Calu3 (cell line): ENCODE data around the gene TNS1. TPM values are rescaled to one million over a fixed set of nuclear protein-coding genes. Genes with fewer than 3 reads are reported as not detected.
"Not testable (repeated sequence)": the region's sequence is repeated elsewhere in the genome, so short reads cannot be mapped to it uniquely, and the experiment has no call there.

Source experiments
- BruUV-seq: library from RNA; stranded (reverse); fragments of 400-500 nt; replicated peaks from 2 replicates; lab custom pipeline; 2021; lab: Mats Ljungman, UMichigan
- CTCF ChIA-PET: fragments of 300-600 bp; sonication (Branson Sonifier 250); formaldehyde crosslinking; loops from one replicate; lab custom pipeline; 2022; ENCODE audit warnings: antibody characterized with exemption; lab: Charles Lee
- DNase-seq: peaks from one replicate; pipeline ENCODE4 v3.0.0; 2022
- H3K27ac Mint-ChIP-seq: one replicate; pipeline ENCODE4 v1.8.0; 2022; ENCODE audit warnings: mixed read lengths; ENCODE audit not compliant: unreplicated experiment
- H3K27me3 Mint-ChIP-seq: one replicate; pipeline ENCODE4 v1.8.0; 2022; ENCODE audit warnings: mixed read lengths; ENCODE audit not compliant: unreplicated experiment
- H3K36me3 Mint-ChIP-seq: one replicate; pipeline ENCODE4 v1.8.0; 2022; ENCODE audit warnings: mild to moderate bottlenecking, moderate library complexity, mixed read lengths; ENCODE audit not compliant: insufficient read depth, unreplicated experiment
- H3K4me1 Mint-ChIP-seq: one replicate; pipeline ENCODE4 v1.8.0; 2022; ENCODE audit warnings: mild to moderate bottlenecking, low read depth, mixed read lengths; ENCODE audit not compliant: unreplicated experiment
- H3K4me3 Mint-ChIP-seq: one replicate; pipeline ENCODE4 v1.8.0; 2022; ENCODE audit warnings: mild to moderate bottlenecking, low read depth, moderate library complexity, mixed read lengths; ENCODE audit not compliant: unreplicated experiment
- H3K9me3 Mint-ChIP-seq: one replicate; pipeline ENCODE4 v1.8.0; 2022; ENCODE audit warnings: low read depth, mixed read lengths; ENCODE audit not compliant: unreplicated experiment
- intact Hi-C: fragments of 100-400 bp; cut with micrococcal nuclease; formaldehyde crosslinking; loops from one replicate; pipeline ENCODE4 v1.10.0; 2022; ENCODE audit not compliant: unreplicated experiment
- total RNA-seq: library from RNA; stranded (reverse); gene quantifications from 2 replicates; pipeline ENCODE4 v1.2.3, GENCODE V29; 2022
- TF ChIP-seq, protein P1 (sequence below): fragments of 200-600 bp; IDR thresholded peaks from one replicate; pipeline ENCODE4 v1.8.0; 2022; ENCODE audit warnings: antibody characterized with exemption; ENCODE audit not compliant: unreplicated experiment

TNS1 gene
- total RNA-seq, 1 experiment from 2014 or later = 2.2 TPM

DNA sequence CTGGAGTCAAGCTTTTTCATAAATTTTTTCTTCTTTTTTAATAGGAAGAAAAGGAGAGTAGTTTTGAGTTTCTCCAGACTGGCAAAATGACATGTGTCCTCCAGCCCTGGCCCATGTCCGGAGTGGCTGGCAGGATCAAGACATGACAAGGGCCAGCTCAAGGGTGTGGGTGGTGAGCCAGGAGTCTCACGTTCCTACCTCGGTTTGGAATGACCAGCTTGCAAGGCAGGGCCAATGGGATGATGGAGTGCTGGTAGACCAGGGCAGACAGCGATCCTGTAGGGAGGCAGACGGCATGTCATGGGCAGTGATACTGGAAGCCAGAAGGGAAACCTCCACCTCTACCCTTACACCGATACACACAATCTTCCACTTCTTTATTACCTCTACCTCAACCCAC, 190.6 kb downstream of the TNS1 start:
- H3K36me3 Mint-ChIP-seq = no peaks in the 10 kb centered on the region
- no TSS peak for BruUV-seq
- H3K4me1 Mint-ChIP-seq = no peaks in the 10 kb centered on the region
- no peaks in the 10 kb centered on the region for H3K9me3 Mint-ChIP-seq
- intact Hi-C loops = no loop called here
- H3K27ac Mint-ChIP-seq = no peak overlapping the region
- H3K27me3 Mint-ChIP-seq = peaks cover 80% of the 10 kb centered on the region
- TF ChIP-seq, protein P1, sequence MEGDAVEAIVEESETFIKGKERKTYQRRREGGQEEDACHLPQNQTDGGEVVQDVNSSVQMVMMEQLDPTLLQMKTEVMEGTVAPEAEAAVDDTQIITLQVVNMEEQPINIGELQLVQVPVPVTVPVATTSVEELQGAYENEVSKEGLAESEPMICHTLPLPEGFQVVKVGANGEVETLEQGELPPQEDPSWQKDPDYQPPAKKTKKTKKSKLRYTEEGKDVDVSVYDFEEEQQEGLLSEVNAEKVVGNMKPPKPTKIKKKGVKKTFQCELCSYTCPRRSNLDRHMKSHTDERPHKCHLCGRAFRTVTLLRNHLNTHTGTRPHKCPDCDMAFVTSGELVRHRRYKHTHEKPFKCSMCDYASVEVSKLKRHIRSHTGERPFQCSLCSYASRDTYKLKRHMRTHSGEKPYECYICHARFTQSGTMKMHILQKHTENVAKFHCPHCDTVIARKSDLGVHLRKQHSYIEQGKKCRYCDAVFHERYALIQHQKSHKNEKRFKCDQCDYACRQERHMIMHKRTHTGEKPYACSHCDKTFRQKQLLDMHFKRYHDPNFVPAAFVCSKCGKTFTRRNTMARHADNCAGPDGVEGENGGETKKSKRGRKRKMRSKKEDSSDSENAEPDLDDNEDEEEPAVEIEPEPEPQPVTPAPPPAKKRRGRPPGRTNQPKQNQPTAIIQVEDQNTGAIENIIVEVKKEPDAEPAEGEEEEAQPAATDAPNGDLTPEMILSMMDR = no peak
- no peak for DNase-seq
- no peak overlapping the region for H3K4me3 Mint-ChIP-seq
- CTCF ChIA-PET = no interaction called here

DNA sequence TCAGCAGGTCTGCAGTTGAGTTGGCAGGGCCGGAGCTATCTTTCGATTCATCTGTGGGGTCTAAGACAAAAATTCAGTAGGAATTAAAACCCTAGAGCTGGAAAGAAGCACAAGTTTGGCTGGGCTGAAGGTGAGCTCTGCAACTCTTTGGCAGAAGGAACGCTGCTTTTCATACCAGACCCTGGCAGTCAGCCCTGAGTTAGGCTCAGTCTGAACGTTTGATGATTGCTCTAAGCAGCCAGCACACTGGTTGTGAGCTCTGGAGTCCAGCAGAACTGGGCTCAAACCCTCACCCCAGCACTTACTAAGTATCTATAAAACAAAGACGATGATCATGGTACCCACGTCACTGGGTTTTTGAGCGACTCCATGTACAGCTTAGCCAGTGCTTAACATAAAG, 192.5 kb downstream of the TNS1 start:
- CTCF ChIA-PET = no interaction called here
- BruUV-seq = no TSS peak
- no peak for DNase-seq
- no peaks in the 10 kb centered on the region for H3K4me1 Mint-ChIP-seq
- intact Hi-C loops = no loop called here
- TF ChIP-seq, protein P1 = no peak
- no peak overlapping the region for H3K4me3 Mint-ChIP-seq
- H3K36me3 Mint-ChIP-seq = no peaks in the 10 kb centered on the region
- peaks cover 2% of the 10 kb centered on the region for H3K9me3 Mint-ChIP-seq
- peaks cover 76% of the 10 kb centered on the region for H3K27me3 Mint-ChIP-seq
- H3K27ac Mint-ChIP-seq = no peak overlapping the region

DNA sequence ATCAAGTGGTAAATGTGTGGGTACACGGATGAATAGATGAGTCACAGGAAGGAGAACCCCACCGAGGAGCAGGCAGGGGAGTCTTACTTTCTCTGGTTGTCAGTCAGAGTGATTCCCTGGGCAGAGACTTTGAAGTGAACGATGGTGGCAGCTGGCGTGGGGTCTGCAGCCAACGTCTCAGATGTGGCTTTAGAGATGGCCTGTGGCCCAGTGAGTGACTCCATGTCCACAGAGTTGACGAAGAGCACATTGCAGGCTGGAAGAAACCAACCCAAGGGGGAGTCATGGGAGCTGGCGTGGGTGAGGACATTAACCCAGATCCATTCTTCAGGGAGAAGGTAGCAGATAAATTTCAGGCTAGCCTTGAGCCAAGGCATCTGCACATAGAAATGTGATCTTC, 193.1 kb downstream of the TNS1 start:
- Mint-ChIP-seq H3K27me3 (peaks cover 70% of the 10 kb centered on the region), H3K27ac (no peak overlapping the region), H3K4me3 (no peak overlapping the region), H3K9me3 (peaks cover 2% of the 10 kb centered on the region), H3K4me1 (no peaks in the 10 kb centered on the region), H3K36me3 (no peaks in the 10 kb centered on the region)
- no peak for DNase-seq
- CTCF ChIA-PET = no interaction called here
- no TSS peak for BruUV-seq
- intact Hi-C loops = no loop called here
- TF ChIP-seq, protein P1 = no peak

DNA sequence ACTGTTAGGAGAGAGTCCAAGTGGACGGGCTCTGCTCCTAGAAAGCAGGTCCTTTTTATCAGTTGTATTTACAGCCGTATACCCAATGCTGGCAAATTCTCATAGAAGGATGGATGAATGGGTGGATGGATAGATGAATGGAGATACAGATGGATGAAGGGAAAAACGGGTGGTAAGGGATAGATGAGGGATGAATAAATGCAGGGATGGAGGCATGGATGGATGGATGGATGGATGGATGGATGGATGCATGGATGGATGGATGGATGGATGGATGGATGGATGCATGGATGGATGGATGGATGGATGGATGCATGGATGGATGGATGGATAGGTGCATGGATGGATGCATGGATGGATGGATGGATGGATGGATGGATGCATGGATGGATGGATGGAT, 193.8 kb downstream of the TNS1 start:
- H3K9me3 Mint-ChIP-seq, H3K36me3 Mint-ChIP-seq, H3K4me1 Mint-ChIP-seq, H3K27ac Mint-ChIP-seq, H3K4me3 Mint-ChIP-seq, intact Hi-C loops, DNase-seq, CTCF ChIA-PET, BruUV-seq: not testable (repeated sequence)
- peaks cover 64% of the 10 kb centered on the region for H3K27me3 Mint-ChIP-seq

DNA sequence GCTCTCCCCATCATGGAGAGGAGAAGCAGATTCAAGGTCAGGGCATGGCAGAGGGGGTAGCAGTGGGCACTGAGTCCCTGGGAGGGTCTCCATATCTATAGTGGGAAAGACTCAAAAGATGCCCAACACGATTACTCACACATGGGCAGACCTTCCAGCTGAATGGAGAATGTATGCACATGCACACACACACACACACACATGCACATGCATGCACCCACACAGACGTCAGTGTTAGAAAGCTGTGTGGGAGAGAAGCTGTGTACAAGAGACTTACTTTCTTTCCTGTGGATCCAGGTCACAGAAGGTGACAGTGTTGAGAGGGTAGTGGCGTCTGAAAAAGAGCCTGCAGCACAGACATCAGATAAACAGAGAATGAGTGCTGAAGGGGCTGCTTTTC, 194.5 kb downstream of the TNS1 start:
- H3K4me3 Mint-ChIP-seq = no peak overlapping the region
- H3K27me3 Mint-ChIP-seq = peaks cover 57% of the 10 kb centered on the region
- TF ChIP-seq, protein P1 = no peak
- BruUV-seq = no TSS peak
- no peaks in the 10 kb centered on the region for H3K4me1 Mint-ChIP-seq
- no peak overlapping the region for H3K27ac Mint-ChIP-seq
- peaks cover 2% of the 10 kb centered on the region for H3K9me3 Mint-ChIP-seq
- intact Hi-C loops = no loop called here
- CTCF ChIA-PET = no interaction called here
- H3K36me3 Mint-ChIP-seq = no peaks in the 10 kb centered on the region
- DNase-seq = no peak
